NCI-H1092 (cell line): ENCODE data around the gene SUV39H2.
"Not testable (repeated sequence)": the region's sequence is repeated elsewhere in the genome, so short reads cannot be mapped to it uniquely, and the experiment has no call there.

ENCODE experiments used
- DNase-seq: peaks from one replicate; lab custom pipeline; 2025; lab: John Stamatoyannopoulos, UW

The SUV39H2 gene

DNA sequence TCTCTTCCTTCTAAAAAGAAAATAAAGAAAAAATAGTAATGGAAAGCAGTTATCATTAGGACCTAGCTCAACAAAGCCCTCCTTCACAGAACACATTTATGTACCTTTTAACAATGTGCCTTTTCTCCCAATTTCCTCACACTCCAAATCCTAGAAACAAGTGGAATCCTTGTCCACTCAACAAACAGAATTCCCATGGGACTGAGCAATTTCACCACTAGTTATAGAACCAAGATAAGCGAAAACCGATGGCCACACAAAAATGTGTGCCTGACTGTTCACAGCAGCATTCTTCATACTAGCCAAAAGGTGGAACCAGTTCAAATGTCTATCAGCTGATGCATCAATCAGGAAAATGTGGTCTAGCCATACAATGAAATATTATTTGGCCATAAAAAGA, 57.9 kb downstream of the SUV39H2 start:
- no peak for DNase-seq

DNA sequence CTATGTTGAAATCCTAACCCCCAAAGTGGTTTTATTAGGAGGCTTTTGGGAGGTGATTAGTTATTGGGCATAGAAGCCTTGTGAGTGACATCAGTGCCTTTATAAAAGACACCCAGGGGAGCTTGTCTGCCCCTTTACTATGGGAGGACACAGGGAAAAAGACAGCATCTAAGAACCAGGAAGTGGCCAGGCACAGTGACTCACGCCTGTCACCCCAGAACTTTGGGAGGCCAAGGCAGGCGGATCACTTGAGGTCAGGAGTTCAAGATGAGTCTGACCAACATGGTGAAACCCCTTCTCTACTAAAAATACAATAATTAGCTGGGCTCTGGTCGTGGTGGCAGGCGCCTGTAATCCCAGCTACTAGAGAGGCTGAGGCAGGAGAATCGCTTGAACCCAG, 60.3 kb downstream of the SUV39H2 start:
- DNase-seq = not testable (repeated sequence)

DNA sequence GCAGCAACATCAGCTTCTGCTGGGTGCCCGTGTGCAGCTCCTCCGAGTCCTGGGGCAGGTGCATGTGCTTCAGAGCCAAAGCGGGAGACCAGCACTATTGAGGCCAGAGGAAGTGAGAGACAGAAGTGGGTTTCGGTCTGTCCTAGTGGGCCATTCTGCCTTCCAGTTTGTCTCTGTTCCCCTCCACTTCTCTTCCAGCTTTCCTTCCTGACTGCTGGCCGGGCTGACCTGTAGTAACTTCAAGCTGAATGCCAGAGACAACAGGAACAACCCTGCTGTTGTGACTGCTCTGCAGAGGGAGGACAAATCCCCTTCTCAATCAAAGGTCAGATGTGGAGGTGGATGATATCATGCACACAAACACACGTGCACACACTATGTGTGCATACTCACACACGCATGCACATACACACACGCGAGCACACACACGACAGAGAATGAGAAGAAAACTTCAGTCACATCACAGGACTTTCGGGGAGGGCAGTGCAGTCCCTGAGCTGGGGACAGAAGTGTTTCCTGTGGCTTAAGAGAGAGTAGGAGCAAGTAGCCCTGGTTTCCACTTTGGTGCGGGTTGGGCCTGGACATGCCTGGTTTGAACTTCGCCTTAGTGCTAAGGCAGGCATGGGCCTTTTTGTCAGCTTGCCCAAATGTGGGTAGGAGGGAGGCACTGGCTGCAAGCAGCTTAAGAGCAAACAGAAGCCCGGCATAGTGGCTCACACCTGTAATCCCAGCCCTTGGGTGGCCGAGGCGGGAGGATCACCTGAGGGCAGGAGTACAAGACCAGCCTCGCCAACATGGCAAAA, 63.7 kb downstream of the SUV39H2 start:
- not testable (repeated sequence) for DNase-seq

DNA sequence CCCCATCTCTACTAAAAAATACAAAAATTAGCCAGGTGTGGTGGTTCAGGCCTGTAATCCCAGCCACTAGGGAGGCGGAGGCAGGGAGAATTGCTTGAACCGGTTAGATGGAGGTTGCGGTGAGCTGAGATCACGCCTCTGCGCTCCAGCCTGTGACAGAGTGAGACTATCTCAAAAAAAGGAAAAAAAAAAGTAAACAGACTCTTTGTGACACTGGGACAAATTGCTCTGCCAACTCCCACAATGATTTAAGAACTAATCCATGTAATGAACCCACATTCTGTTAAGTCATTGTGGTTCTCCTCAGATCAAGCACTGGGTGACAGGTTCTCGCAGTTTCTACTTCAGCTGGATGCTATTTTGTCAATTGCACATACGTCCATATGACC, 64.3 kb downstream of the SUV39H2 start:
- DNase-seq = not testable (repeated sequence)

DNA sequence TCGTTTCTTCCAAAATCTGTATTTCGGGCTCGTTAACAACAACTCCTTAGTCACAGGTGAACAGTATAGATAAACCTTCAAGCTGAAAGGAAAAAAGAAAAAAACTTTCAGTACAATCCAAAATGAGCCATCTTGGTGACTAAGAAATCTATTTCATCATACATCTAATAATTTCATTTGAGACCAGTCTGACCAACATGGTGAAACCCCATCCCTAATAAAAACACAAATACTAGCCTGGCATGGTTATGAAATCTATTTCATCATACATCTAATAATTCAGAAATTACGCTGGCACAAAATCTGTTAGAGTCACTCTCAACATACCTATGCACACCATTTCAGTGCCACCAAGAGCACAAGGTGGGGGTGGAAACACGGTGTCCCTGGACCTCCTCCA, 66.4 kb downstream of the SUV39H2 start:
- DNase-seq = no peak

DNA sequence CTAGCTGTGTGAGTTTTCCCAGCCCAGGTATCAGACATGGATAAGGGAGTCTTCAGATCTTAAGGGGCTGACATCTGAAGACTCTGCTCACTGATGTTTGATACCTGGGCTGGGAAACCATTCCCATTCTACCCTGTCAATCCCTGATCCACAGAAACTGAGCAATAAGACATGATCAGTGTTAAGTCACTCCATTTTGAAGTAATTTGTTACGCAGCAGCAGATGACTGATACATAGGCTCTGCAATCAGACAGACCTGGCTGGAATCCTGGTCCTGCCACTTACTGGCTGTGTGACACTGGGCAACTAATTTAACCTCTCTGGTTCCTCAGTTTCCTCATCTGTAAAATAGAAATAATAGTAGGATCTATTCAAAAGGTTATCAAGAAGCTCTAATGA, 68.6 kb downstream of the SUV39H2 start:
- no peak for DNase-seq

DNA sequence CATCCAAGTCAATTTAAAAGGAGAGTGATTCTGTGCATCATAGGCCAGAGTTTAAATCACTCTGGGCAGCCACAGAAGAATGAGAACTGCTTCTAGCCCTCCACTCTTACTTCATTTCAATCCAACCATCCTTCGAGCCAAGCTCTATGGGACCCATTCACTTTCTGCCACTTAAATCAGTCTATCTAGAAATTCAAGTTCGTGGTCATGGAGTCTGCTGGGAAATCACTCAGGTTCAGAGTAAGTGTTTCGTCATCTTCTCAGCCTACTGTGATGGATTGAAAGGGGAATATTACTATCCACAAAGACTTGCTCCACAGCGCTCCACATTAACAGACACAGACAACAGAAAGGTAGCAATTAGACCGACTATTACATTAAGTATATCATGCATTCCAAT, 70.6 kb downstream of the SUV39H2 start:
- no peak for DNase-seq

DNA sequence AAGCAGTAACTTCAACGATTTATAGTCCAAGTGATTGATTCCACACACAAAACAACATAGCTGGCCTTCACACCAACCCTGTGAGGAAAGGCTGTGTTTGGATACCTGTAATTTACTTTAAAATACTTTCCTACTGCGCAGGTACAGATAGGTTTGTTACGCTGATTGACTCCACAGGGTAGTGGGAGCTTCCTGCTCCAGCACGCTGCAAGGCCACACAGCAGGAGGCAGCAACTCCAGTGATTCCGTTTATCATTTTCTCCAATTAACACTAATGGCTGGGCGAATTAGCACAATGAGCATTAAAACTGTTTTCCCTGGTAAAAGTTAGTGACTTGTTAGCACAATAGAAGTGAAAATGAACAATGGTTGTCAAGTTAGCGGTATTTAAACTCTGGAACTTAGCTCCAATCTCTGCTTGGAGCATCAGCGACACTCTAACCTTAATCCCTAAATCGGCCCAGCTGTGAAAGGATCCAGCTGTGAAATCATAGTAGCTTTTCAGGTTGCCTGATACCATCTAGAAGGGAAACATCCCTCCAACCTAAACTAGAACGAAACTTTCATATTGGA, 74.3 kb downstream of the SUV39H2 start:
- no peak for DNase-seq

DNA sequence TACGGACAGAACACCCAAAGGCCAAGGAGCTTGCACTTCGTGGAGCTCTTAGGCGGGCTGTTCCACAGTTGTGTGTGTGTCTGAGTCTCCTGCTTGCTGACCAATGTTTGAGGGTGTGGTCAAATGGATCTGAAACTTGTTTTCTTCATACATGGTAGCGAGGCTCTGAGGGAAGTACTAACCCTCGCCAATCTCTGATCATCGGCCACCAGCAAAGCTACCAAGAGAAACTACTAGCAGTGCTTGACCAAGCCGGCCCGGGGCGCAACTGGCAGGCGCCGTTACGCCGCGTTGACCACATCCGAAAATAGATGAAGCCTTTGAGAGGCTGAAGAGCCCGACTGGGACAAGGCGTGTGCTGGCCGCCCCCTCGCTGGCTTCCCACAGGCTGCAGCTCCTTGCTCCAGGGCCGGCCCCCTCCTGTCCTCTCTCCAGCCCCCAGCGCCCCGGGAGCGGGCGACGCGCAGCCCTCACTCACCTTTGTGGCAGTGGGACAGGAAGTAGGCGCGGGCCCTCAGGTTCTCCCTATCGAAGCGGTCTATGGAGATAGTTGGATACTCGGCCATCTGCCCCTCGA, 74.8 kb downstream of the SUV39H2 start:
- no peak for DNase-seq
